Measurements from ENCODE around the gene C3orf85.
A peak's percentile ranks its signal among the peaks of the same experiment; 100 is the strongest.

C3orf85 gene

DNA sequence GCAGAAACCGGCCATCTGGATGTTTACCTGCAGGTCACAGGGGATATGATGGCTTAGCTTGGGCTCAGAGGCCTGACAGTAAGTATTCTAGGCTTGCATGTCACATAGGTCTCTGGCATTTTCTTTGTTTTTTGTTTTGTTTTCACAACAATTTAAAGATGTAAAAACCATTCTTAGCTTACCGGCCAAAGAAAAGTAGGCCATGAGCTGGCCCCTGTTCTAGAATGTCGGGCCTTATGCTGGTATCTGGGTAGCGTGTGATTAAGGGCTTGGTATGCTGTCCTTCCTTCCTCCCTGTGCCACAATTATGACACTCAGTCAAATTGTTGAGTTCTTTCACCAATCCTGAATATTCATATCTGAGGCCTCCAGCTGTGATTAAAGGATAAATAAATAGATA is 40.2 kb downstream of the C3orf85 start:
- Mint-ChIP-seq H3K27ac (no peak overlapping the region), H3K27me3 (peaks cover 0 to 5% of the 10 kb centered on the region in 2 donors), H3K9me3 (peaks cover 0 to 5% of the 10 kb centered on the region in 2 donors), H3K4me3 (no peak overlapping the region), H3K36me3 (no peaks in the 10 kb centered on the region), H3K4me1 (no peaks in the 10 kb centered on the region)
- no peak for DNase-seq
- no peak for ATAC-seq (replicated peaks)

DNA sequence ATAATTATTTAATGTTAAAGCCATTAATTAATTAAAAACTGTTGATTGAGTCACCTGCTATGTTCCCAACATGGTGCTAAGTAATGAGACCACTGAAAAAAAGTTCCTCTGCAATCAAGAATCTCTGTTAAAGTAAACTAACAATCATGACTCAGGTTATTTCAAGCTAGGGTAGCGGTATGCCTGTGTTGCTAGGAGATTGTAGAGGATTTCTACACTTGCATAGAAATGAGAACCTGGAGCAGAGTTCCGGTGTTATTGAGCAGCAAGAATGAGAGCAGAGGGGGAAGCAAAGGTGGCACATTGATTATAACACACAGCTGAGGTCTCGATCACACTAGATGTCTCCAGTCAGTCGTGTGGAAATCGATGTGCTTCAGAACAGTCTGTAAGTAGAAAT is 41.4 kb downstream of the C3orf85 start:
- Mint-ChIP-seq H3K36me3 (no peaks in the 10 kb centered on the region), H3K27me3 (peaks cover 4 to 5% of the 10 kb centered on the region in 2 donors), H3K27ac (no peak overlapping the region), H3K4me1 (no peaks in the 10 kb centered on the region), H3K4me3 (no peak overlapping the region), H3K9me3 (peaks cover 4 to 8% of the 10 kb centered on the region in 2 donors)
- DNase-seq, result no peak
- no peak for ATAC-seq (replicated peaks)

DNA sequence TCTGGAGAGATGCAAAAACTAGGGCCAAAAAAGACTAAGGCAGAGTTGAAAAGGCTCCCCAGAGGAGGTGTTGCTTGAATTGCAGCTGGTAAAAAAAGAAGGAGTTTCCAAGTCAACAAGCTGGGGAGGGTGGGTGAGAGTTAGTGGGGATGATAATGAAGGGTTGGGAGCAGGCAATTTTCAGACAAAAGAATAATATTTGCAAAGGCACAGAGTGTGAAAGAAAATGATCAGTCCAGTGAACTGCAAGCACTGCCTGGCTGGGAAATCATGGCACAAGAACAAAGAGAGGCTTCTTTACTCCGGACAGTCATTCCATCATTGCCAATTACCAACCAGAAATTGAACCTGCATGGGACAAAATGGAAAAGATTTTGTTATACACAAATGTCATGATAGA is 42.2 kb downstream of the C3orf85 start:
- H3K27ac Mint-ChIP-seq, result no peak overlapping the region
- no peaks in the 10 kb centered on the region for H3K36me3 Mint-ChIP-seq
- H3K27me3 Mint-ChIP-seq, result peaks cover 4 to 5% of the 10 kb centered on the region in 2 donors
- H3K9me3 Mint-ChIP-seq, result peaks cover 4 to 8% of the 10 kb centered on the region in 2 donors
- ATAC-seq (replicated peaks) (no peak), DNase-seq (no peak)
- no peaks in the 10 kb centered on the region for H3K4me1 Mint-ChIP-seq
- H3K4me3 Mint-ChIP-seq, result no peak overlapping the region

DNA sequence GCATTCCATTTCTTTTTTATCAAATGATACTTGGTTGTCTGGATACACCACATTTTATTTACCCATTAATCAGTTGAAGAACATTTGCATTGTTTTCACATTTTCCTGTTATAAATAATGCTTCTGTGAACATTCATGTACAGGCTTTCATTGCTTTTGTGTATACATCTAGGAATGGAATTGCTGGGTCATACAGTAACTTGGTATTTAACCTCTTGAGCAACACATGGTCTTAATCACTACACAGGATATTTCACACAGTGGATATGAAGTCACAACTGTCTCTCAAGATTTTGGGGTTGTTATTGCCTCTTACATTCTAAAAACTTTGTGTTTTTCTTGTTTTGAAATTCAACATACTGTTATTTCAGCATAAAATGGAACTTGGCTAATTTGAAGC is 48.2 kb downstream of the C3orf85 start:
- H3K9me3 Mint-ChIP-seq, result peaks cover 3 to 4% of the 10 kb centered on the region in 2 donors
- ATAC-seq (replicated peaks) (no peak), DNase-seq (no peak)
- H3K4me3 Mint-ChIP-seq, result no peak overlapping the region
- peaks cover 4 to 5% of the 10 kb centered on the region in 2 donors for H3K27me3 Mint-ChIP-seq
- no peaks in the 10 kb centered on the region for H3K36me3 Mint-ChIP-seq
- H3K27ac Mint-ChIP-seq, result no peak overlapping the region
- H3K4me1 Mint-ChIP-seq, result no peaks in the 10 kb centered on the region

DNA sequence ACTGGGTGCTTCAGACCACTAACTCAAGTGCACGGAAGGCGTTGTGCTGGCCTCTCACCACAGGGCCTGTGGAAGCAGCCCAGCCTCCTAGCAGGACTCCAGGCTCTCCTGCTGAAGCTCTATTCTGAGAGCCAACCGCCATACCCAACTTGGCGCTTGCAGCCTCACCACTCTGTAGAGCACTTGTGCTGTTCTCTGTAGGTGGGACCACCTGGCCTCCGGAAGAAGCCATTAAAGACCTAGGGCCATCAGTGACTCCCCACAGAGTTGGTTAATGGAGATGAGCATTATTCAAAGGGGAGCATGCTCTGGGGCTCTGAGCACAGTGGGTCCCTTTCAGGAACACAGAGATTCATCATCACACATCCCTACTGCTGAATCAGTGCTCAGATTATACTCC is 50.9 kb downstream of the C3orf85 start:
- Mint-ChIP-seq H3K9me3 (peaks cover 3% of the 10 kb centered on the region in 2 donors), H3K4me1 (no peaks in the 10 kb centered on the region), H3K4me3 (no peak overlapping the region), H3K27me3 (peaks cover 4% of the 10 kb centered on the region in 2 donors), H3K36me3 (no peaks in the 10 kb centered on the region), H3K27ac (no peak overlapping the region)
- DNase-seq (no peak), ATAC-seq (replicated peaks) (peak in 1 of 2 donors; percentile 5)

GRCh38 chr3:109188741-109189140 is 52.2 kb downstream of the C3orf85 start:
- no peak overlapping the region for H3K27ac Mint-ChIP-seq
- H3K36me3 Mint-ChIP-seq, result no peaks in the 10 kb centered on the region
- H3K27me3 Mint-ChIP-seq, result no peaks in the 10 kb centered on the region
- DNase-seq (no peak), ATAC-seq (replicated peaks) (no peak)
- H3K9me3 Mint-ChIP-seq, result peaks cover 0 to 2% of the 10 kb centered on the region in 2 donors
- no peaks in the 10 kb centered on the region for H3K4me1 Mint-ChIP-seq
- H3K4me3 Mint-ChIP-seq, result no peak overlapping the region

DNA sequence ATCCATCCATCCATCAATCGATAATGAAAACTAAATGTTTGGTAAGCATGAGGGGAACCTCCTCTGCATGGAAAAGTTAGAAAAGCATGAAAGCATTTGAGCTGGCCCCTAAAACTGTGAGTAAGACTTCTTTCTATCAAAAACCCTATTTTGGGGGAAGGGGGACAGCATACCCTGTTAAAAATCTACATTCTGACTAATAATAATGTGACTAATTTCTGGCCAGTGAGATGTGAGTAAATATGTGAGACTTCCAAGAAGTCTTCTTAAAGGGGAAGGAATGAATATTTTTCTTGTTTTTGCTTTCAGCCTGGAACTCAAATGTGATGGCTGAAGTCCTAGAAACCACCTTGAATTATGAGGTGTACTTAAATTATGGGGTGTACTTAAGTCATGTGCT is 54.9 kb downstream of the C3orf85 start:
- H3K9me3 Mint-ChIP-seq, result peaks cover 0 to 2% of the 10 kb centered on the region in 2 donors
- no peaks in the 10 kb centered on the region for H3K36me3 Mint-ChIP-seq
- no peak for DNase-seq
- H3K4me1 Mint-ChIP-seq, result no peaks in the 10 kb centered on the region
- H3K27me3 Mint-ChIP-seq, result no peaks in the 10 kb centered on the region
- ATAC-seq (replicated peaks), result no peak
- H3K27ac Mint-ChIP-seq, result no peak overlapping the region
- no peak overlapping the region for H3K4me3 Mint-ChIP-seq

GRCh38 chr3:109195815-109196214 is 59.3 kb downstream of the C3orf85 start:
- Mint-ChIP-seq H3K4me1 (no peaks in the 10 kb centered on the region), H3K27me3 (no peaks in the 10 kb centered on the region), H3K9me3 (peaks cover 0 to 4% of the 10 kb centered on the region in 2 donors), H3K27ac (no peak overlapping the region), H3K4me3 (no peak overlapping the region), H3K36me3 (no peaks in the 10 kb centered on the region)
- no peak for ATAC-seq (replicated peaks)
- no peak for DNase-seq
